Upper lobe of left lung (tissue), 4 donors: ENCODE measurements around the gene UBC.
"Not testable (repeated sequence)": the region's sequence is repeated elsewhere in the genome, so short reads cannot be mapped to it uniquely, and the experiment has no call there.

Experiments used
- CTCF ChIP-seq, 6 experiments: fragments of 450-650 bp in 4 of 6; fragments of 200-600 bp in 2 of 6; sonication (generic) in 2 of 6; IDR thresholded peaks; one replicate each; pipeline ENCODE4 v1.5.1; 2016 to 2019; ENCODE audit warnings: antibody characterized with exemption in 6 of 6
- EP300 ChIP-seq, 4 donors: sonication (generic); formaldehyde crosslinking; IDR thresholded peaks; one replicate each; pipeline ENCODE4 v1.5.1; 2017; ENCODE audit warnings: antibody characterized with exemption in 4 of 4, control low read depth in 2 of 4
- POLR2A ChIP-seq, 4 donors: fragments of 450-650 bp; IDR thresholded peaks; one replicate each; pipeline ENCODE4 v1.5.1; 2016 to 2017; ENCODE audit warnings: antibody characterized with exemption in 4 of 4, mild to moderate bottlenecking in 2 of 4
- POLR2AphosphoS5 ChIP-seq, 2 donors: sonication (generic); formaldehyde crosslinking; IDR thresholded peaks; one replicate each; pipeline ENCODE4 v1.5.1; 2017; ENCODE audit warnings: antibody characterized with exemption in 2 of 2

DNA sequence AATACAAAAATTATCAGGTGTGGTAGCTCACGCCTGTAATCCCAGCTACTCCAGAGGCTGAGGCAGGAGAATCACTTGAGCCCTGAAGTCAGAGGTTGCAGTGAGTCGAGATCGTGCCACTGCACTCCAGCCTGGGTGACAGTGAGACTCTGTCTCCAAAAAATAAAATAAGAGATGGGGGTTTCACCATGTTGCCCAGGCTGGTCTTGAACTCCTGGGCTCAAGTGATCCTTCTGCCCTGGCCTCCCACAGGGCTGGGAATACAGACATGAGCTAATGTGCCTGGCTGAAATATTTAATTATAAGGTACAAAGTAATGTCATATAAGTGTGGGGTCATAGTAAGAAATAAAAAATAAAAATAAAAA lies 4.2 kb upstream of the UBC start:
- TF ChIP-seq CTCF, POLR2A, POLR2AphosphoS5, EP300 (IDR thresholded peaks at IDR 0.05): not testable (repeated sequence)
